Forelimb muscle (tissue), 1 donor: ENCODE measurements around the gene ATXN7L2. TPM values are rescaled to one million over a fixed set of nuclear protein-coding genes. Genes with fewer than 3 reads are reported as not detected.

Source experiments
- DNase-seq: peaks from one replicate; pipeline ENCODE4 v3.0.0-alpha.2; 2013; ENCODE audit warnings: low read depth
- polyA plus RNA-seq: library from polyadenylated mRNA; unstranded; fragments of 120-200 nt; gene quantifications from one replicate; pipeline ENCODE4 v1.2.1, GENCODE V29; 2013; ENCODE audit not compliant: insufficient read length

ATXN7L2 gene
- polyA plus RNA-seq, 1 donor = 38.9 TPM

- no peak for DNase-seq
These were observed 40.0 kb downstream of the ATXN7L2 start for GRCh38 chr1:109523706-109524105.

DNA sequence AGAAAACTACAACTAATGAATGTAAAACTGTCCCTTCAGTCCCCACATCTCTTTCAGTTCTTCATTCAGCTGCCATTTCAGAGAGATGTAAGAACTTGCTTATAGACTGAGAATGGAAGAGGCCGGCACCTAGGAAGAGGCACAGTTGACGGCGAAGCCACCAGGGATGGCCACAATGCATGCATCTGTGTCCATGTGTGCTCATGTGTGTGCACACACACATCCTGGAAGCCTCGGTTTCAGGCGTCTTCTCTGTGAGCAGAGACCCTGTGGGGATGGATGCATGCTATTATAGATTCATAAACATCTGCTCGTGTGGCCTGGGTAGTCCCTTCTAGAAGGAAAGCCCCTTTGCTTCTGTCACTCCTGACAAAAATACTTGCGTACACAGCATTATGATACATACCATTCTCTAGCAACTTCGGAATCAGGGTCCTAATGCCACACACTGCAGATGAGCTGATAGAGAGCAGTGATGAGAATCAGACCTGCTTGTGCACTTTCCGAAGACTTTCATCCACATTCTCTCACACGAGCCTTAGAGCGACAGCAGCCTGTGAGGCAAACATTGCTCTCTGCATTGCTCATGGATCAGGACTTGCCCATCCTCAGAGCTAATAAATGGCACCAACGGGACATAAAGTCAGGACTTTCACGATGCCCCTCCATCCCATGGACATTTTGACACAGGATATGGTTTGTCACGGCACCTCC is 43.5 kb downstream of the ATXN7L2 start:
- DNase-seq = no peak

- no peak for DNase-seq
These were observed 44.4 kb downstream of the ATXN7L2 start for GRCh38 chr1:109527846-109528695.

- no peak for DNase-seq
These were observed 45.0 kb downstream of the ATXN7L2 start for GRCh38 chr1:109528712-109529111.

GRCh38 chr1:109529881-109530456 is 46.3 kb downstream of the ATXN7L2 start:
- no peak for DNase-seq

- no peak for DNase-seq
These were observed 46.9 kb downstream of the ATXN7L2 start for GRCh38 chr1:109530457-109531087.

GRCh38 chr1:109531380-109531779 is 47.7 kb downstream of the ATXN7L2 start:
- DNase-seq = no peak

DNA sequence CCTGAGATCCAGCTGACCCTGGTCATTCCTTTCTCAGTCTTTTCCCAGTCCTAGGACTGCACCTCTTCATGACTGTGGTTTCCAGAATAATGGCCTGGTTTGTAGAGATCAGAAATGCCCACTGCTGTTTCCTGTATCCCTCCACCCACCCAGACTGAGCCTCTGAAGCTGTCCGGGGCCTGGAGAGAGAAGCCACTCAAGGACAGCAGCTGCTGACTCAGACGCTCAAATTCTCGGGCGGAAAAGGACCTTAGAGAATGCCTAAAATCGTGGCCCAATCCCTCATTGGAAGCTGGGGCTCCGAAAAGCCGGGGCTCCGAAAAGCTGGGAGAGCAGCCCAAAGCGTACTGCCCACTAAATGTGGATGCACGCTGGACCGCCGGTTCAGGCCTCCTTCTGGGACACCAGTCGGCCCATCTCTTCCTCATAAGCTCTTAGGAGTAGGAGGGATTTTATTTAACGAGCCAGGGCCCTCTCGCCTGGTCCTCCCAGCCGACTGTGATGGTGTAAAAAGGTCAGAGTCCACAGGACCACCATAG is 48.2 kb downstream of the ATXN7L2 start:
- no peak for DNase-seq

DNA sequence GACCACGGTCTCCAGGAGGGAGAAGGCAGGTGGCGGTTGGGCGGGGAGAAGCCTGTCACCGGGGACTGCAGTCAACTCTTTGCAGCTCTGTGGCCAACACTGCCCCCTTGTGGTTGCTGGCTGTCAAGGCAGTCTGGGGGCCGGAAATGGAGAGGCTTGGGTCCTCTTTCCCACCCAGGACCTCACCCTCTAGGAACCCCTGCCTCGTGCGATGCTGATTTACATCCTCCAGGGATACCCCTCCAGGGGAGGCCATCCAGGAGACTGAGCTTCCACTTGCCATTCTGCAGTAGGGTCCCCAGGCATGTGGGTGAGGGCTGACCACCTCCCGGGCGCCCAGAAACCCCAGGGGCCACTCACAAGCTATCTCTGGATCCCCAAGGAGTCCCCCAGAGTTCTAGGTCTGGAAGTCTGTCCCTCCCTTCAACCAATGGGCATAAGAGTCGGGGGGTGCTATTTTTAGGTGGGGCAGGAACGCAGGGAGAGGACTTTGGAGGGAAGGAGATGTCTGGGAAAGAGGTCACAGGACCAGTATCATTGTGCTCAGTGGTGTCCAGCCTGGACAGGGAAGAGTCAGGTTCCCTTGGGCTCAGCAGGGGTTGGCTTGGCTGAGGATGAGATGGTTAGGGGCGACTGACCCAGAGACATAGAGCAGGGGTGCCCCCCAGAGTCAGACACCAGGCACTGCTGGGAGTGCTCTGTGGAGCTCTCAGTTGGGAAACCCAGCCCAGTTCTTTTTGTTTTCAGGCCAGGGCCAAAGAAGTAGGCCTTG is 48.8 kb downstream of the ATXN7L2 start:
- DNase-seq = no peak

DNA sequence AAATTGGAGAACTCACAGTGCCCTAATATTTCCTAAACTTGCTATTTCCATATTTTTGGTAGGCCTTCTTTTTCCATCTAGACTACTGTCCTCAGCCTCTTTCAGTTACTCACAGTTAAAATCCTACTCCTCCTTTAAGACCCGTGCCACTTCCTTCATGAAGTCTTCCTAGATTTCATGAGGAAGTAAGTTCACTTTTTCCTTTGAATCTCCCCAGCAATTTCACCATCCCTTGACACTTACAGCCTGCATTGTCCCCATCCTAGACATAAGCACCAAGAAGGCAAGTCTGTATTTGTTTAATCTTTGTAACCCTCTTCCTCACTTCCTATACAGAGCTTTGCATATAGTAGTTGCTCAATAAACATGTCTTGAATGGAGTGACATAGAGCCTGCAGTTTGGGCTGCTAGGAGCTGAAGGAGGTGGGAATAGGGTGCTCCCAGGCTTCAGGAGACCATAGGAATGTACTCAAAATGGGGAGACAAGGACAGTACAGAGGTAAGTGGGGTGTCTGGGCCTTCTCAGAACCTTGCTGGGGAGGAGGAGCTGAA is 50.7 kb downstream of the ATXN7L2 start:
- DNase-seq = no peak

DNA sequence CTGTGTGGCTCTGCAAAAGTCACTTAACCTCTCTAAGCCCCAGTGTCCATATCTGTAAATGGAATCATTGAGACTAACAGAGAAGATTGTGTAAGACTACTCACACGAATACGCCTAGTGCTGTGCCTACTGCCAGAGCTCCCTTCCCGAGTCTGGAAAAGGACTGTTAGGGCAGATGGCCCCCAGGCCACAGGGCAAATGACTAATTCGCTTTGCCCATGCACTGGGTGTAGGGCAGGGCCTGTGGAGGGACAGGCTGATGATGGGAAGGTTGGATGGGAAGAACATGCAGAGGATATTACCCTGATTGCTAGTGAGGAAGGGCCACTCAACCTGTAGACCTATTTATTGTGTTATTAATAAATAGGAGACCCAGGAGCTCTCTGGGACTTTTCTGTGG is 51.8 kb downstream of the ATXN7L2 start:
- no peak for DNase-seq

DNA sequence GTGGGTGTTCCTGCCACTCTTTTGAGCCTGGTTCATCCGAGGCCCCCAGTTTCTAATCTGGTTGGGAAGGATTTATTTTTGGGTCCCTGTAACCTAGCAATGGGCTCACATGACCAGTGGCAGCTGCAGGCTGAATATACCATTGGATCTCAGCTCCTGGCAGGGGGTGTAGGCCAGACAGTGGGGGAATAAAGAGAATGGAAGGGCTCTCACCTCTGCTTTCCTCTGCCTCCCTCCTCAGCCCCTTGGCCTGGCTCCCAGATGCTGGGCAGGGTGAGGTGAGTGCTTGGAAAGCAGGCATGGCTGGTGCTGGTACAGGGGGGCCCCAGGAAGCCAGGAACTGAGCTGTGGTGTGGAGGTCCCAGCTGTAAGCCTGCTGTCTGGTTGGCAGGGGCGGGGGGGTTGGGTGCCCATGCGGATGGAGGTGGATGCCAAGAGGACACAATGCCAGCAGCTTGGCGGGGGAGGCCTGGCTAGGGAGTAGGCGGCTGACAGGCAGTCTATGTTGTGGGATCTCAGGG is 52.3 kb downstream of the ATXN7L2 start:
- no peak for DNase-seq

DNA sequence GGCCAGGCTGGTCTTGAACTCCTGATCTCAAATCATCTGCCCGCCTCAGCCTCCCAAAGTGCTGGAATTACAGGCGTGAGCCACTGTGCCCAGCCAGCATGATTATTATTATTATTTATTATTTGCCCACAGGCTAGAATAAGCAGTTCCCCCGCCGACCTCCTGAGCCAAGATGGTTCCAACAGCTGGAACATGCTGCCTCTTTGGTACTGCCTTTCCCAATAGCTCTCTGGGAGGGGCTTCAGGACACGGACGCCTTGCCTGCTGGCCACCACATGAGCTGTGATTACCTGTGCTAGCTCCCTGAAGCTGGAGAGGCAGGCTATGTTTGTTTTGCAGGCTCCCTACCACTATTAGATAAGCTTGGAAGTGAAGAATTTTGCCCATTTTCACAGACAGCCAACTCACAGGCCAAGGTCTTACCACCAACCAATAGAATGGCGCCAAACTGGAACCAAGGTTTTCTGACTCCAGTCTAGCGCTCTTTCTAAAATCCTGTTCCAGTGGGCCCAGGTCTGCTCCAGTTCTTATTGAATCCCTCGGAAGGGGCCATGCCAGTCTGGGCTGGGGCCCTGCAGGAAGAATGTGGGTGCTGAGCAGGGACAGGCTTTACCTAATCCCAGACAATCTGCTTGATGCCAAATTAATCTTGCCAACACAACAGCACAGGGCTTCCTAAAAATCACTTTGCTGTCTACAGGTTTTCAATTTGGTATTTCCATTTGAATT is 53.9 kb downstream of the ATXN7L2 start:
- no peak for DNase-seq

DNA sequence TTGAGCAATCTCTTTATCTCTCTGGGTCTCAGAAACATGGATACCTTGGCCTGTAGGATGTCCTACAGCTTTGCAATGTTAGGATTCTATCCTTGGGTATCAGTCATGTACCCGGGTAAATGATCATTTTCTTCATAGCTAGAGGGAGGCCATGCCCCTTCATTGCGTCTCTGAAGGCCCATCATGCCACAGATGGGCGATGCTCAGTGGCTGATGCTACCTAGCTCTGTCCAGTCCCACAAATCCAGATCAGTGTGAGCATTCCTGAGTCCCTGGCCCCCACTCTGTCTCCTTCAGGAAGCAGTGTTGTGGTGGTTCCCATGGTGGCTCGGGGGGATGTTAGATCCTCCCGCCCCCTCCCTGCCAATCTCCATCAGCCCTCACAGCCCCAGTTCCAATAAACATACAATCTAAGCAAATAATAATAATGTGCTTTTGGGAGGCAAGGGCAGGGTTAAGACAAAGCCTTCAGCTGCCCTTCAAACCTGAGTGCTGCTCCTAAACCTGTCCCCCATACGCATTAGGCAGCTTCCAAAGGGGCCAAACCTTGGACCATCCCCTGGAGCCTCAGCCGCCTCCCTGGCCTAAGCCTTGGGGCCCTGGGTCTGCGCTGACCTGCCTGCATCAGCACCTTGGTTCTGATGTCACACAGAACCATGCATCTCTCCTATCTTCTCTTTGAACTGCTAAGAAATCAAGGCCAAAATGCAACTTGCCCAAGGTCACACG is 55.3 kb downstream of the ATXN7L2 start:
- DNase-seq = no peak

- no peak for DNase-seq
These were observed 56.0 kb downstream of the ATXN7L2 start, which contains the start of gene GPR61 for GRCh38 chr1:109539676-109540075. Gene GPR61, plus strand, starts transcription at chr1:109539872. Its CDS starts 3,151 bp downstream, at chr1:109543023.

DNA sequence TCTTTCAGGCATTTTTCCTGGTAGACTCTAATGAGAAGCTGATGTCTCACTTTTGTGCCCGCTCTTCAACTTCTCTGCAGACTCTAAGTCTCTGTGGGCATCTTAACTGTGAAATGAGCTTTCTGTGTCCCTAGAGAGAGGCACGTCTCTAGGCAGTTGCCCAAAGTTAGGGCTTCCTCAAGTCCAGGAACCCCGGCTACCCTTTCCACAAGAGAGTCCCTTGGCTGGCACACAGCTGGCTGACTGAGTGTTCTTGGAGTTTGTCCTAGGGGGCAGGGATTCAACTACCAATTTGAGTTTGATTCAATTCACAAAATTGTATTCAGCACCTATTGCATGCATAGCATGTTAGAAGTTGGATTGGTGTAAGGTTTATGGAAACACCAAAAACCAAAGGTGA is 57.4 kb downstream of the ATXN7L2 start:
- no peak for DNase-seq
